ENCODE results near the gene MUC15. TPM values are rescaled to one million over a fixed set of nuclear protein-coding genes. Genes with fewer than 3 reads are reported as not detected.

The MUC15 gene
- total and polyA plus RNA-seq, 2 of the 8 experiments (the other 6 are each of a cell fraction or from before 2014, with no cell fraction given), result not detected

- Histone ChIP-seq H2AFZ (ENCODE audit: low read length) (no peak overlapping the region), H2BK5ac (ENCODE audit: low read depth, low read length) (no peak overlapping the region), H3K79me1 (ENCODE audit: low read depth, low read length) (no peaks in the 10 kb centered on the region), H3K18ac (ENCODE audit: extremely low read depth, low read length) (no peak overlapping the region), H3K27me3 (replicated peaks in 1 of 4; ENCODE audit: control insufficient read depth in 3 of 4, extremely low read depth in 1 of 4, insufficient read depth in 3 of 4, low read length in 3 of 4) (no peaks in the 10 kb centered on the region), H4K91ac (replicated peaks; ENCODE audit: insufficient read length, low read length) (no peak overlapping the region), H2BK120ac (replicated peaks; ENCODE audit: low read depth, low read length) (no peak overlapping the region), H3K4me3 (ENCODE audit: extremely low read depth in 1 of 4, insufficient read depth in 2 of 4, low read depth in 3 of 4, low read length in 4 of 4) (no peak overlapping the region), H3K14ac (ENCODE audit: insufficient read length) (no peak overlapping the region), H3K56ac (replicated peaks; ENCODE audit: insufficient read length, low read depth, low read length) (no peak overlapping the region), H3K9me3 (ENCODE audit: insufficient read depth in 2 of 2, low read depth in 1 of 2, low read length in 1 of 2) (no peaks in the 10 kb centered on the region), H3K4me1 (replicated peaks in 1 of 4; ENCODE audit: control insufficient read depth in 3 of 4, insufficient read depth in 4 of 4, low read length in 3 of 4) (no peaks in the 10 kb centered on the region; a peak in 1 of 7 replicates), H3K79me2 (ENCODE audit: control insufficient read depth in 1 of 2, insufficient read depth in 2 of 2, low read length in 2 of 2) (no peaks in the 10 kb centered on the region), H4K8ac (ENCODE audit: extremely low read depth, insufficient read depth, low read length) (no peak overlapping the region), H2AK5ac (ENCODE audit: low read depth, low read length) (no peak overlapping the region), H3K27ac (ENCODE audit: low read depth, low read length) (no peak overlapping the region), H3K23me2 (ENCODE audit: low read depth, low read length) (no peaks in the 10 kb centered on the region), H2BK20ac (ENCODE audit: low read length) (no peak overlapping the region), H4K20me1 (replicated peaks in 1 of 2; ENCODE audit: control insufficient read depth in 1 of 2, insufficient read depth in 2 of 2, low read length in 2 of 2) (no peaks in the 10 kb centered on the region), H2BK15ac (ENCODE audit: low read length) (no peak overlapping the region), H3K9ac (replicated peaks in 1 of 4; ENCODE audit: extremely low read depth in 1 of 4, low read depth in 3 of 4, low read length in 3 of 4) (no peak overlapping the region), H3K4me2 (ENCODE audit: insufficient read depth in 1 of 2, low read depth in 2 of 2, low read length in 2 of 2) (no peak overlapping the region), H2BK12ac (ENCODE audit: low read depth, low read length) (no peak overlapping the region), H4K5ac (ENCODE audit: insufficient read length, low read depth, low read length) (no peak overlapping the region), H3K36me3 (ENCODE audit: control insufficient read depth in 2 of 4, insufficient read depth in 4 of 4, low read length in 3 of 4) (no peaks in the 10 kb centered on the region), H3K4ac (replicated peaks; ENCODE audit: insufficient read length, low read depth, low read length) (no peak overlapping the region), H3K23ac (ENCODE audit: insufficient read length) (no peak overlapping the region)
- 89% methylated on average over 2 of the region's 4 CpGs; no CpG with 5 or more reads in 1 of the 2 experiments for WGBS, 2 experiments (ENCODE audit: extremely low coverage in 1 of 2, insufficient coverage in 1 of 2, insufficient read length in 1 of 2, insufficient replicate concordance in 2 of 2, low coverage in 1 of 2, low lambda C conversion rate in 2 of 2, missing lambda C conversion rate in 1 of 2)
- TF ChIP-seq SAP30 (IDR thresholded peaks at IDR 0.05; ENCODE audit: insufficient read depth, insufficient replicate concordance, low read length) (no peak), ZNF274 (IDR thresholded peaks at IDR 0.05; ENCODE audit: borderline replicate concordance, extremely low read depth, low read length) (no peak), JUND (IDR thresholded peaks at IDR 0.05; ENCODE audit: low read length) (no peak), KDM5A (IDR thresholded peaks at IDR 0.05; ENCODE audit: low read length) (no peak)
- FAIRE-seq, result no peak
- ChIA-PET CTCF (ENCODE audit: partially characterized antibody) (no interaction called here), POLR2A (ENCODE audit: partially characterized antibody) (no interaction called here)
- DNase-seq (ENCODE audit: low read depth in 1 of 2, low spot score in 2 of 2), result no peak
Measured at GRCh38 chr11:26599876-26600434, 27.9 kb upstream of the MUC15 start.
